ENCODE measurements around the gene SYT6.

SYT6 gene

GRCh38 chr1:114116086-114116485, 37.6 kb downstream of the SYT6 start:
- no peak overlapping the region for H3K27ac Mint-ChIP-seq
- H3K4me3 Mint-ChIP-seq, result no peak overlapping the region
- H3K9me3 Mint-ChIP-seq, result no peaks in the 10 kb centered on the region
- no peak for DNase-seq
- H3K36me3 Mint-ChIP-seq (ENCODE audit: low read depth), result no peaks in the 10 kb centered on the region
- H3K27me3 Mint-ChIP-seq, result no peaks in the 10 kb centered on the region
- peaks cover 12% of the 10 kb centered on the region for H3K4me1 Mint-ChIP-seq (ENCODE audit: low read depth)

GRCh38 chr1:114114185-114115094, 39.2 kb downstream of the SYT6 start:
- peak overlapping the region; percentile 1 for H3K27ac Mint-ChIP-seq
- no peaks in the 10 kb centered on the region for H3K36me3 Mint-ChIP-seq (ENCODE audit: low read depth)
- H3K9me3 Mint-ChIP-seq, result no peaks in the 10 kb centered on the region
- no peaks in the 10 kb centered on the region for H3K27me3 Mint-ChIP-seq
- DNase-seq, result no peak
- H3K4me3 Mint-ChIP-seq, result no peak overlapping the region
- H3K4me1 Mint-ChIP-seq (ENCODE audit: low read depth), result peaks cover 12% of the 10 kb centered on the region

GRCh38 chr1:114113411-114114184, 40.1 kb downstream of the SYT6 start:
- Mint-ChIP-seq H3K27ac (peak overlapping the region; percentile 1), H3K27me3 (no peaks in the 10 kb centered on the region), H3K36me3 (ENCODE audit: low read depth) (no peaks in the 10 kb centered on the region), H3K9me3 (no peaks in the 10 kb centered on the region), H3K4me3 (no peak overlapping the region), H3K4me1 (ENCODE audit: low read depth) (peaks cover 12% of the 10 kb centered on the region)
- DNase-seq, result no peak

GRCh38 chr1:114112775-114113174, 40.9 kb downstream of the SYT6 start:
- Mint-ChIP-seq H3K4me1 (ENCODE audit: low read depth) (peaks cover 12% of the 10 kb centered on the region), H3K36me3 (ENCODE audit: low read depth) (no peaks in the 10 kb centered on the region), H3K4me3 (no peak overlapping the region), H3K27me3 (no peaks in the 10 kb centered on the region), H3K9me3 (no peaks in the 10 kb centered on the region), H3K27ac (no peak overlapping the region)
- DNase-seq, result no peak

GRCh38 chr1:114111731-114112641, 41.7 kb downstream of the SYT6 start:
- no peaks in the 10 kb centered on the region for H3K36me3 Mint-ChIP-seq (ENCODE audit: low read depth)
- H3K4me3 Mint-ChIP-seq, result no peak overlapping the region
- DNase-seq, result no peak
- peaks cover 12% of the 10 kb centered on the region for H3K4me1 Mint-ChIP-seq (ENCODE audit: low read depth)
- H3K27me3 Mint-ChIP-seq, result no peaks in the 10 kb centered on the region
- no peak overlapping the region for H3K27ac Mint-ChIP-seq
- H3K9me3 Mint-ChIP-seq, result no peaks in the 10 kb centered on the region

- no peak for DNase-seq
- Mint-ChIP-seq H3K4me1 (ENCODE audit: low read depth) (peaks cover 12% of the 10 kb centered on the region), H3K27me3 (no peaks in the 10 kb centered on the region), H3K4me3 (no peak overlapping the region), H3K9me3 (no peaks in the 10 kb centered on the region), H3K27ac (no peak overlapping the region), H3K36me3 (ENCODE audit: low read depth) (no peaks in the 10 kb centered on the region)
Measured at GRCh38 chr1:114109981-114110380, 43.7 kb downstream of the SYT6 start.

GRCh38 chr1:114108751-114109255, 44.9 kb downstream of the SYT6 start:
- H3K4me3 Mint-ChIP-seq, result no peak overlapping the region
- H3K27me3 Mint-ChIP-seq, result peaks cover 2% of the 10 kb centered on the region
- no peaks in the 10 kb centered on the region for H3K36me3 Mint-ChIP-seq (ENCODE audit: low read depth)
- H3K27ac Mint-ChIP-seq, result no peak overlapping the region
- H3K9me3 Mint-ChIP-seq, result no peaks in the 10 kb centered on the region
- peaks cover 8% of the 10 kb centered on the region for H3K4me1 Mint-ChIP-seq (ENCODE audit: low read depth)
- DNase-seq, result no peak

GRCh38 chr1:114107474-114108435, 45.9 kb downstream of the SYT6 start:
- Mint-ChIP-seq H3K9me3 (no peaks in the 10 kb centered on the region), H3K4me3 (no peak overlapping the region), H3K36me3 (ENCODE audit: low read depth) (no peaks in the 10 kb centered on the region), H3K27ac (no peak overlapping the region), H3K4me1 (ENCODE audit: low read depth) (no peaks in the 10 kb centered on the region), H3K27me3 (peaks cover 2% of the 10 kb centered on the region)
- DNase-seq, result no peak

- no peak overlapping the region for H3K4me3 Mint-ChIP-seq
- H3K9me3 Mint-ChIP-seq, result no peaks in the 10 kb centered on the region
- H3K36me3 Mint-ChIP-seq (ENCODE audit: low read depth), result no peaks in the 10 kb centered on the region
- no peak overlapping the region for H3K27ac Mint-ChIP-seq
- H3K27me3 Mint-ChIP-seq, result peaks cover 14% of the 10 kb centered on the region
- DNase-seq, result no peak
- no peaks in the 10 kb centered on the region for H3K4me1 Mint-ChIP-seq (ENCODE audit: low read depth)
Measured at GRCh38 chr1:114105421-114105979, 48.2 kb downstream of the SYT6 start.

- Mint-ChIP-seq H3K27me3 (peaks cover 14% of the 10 kb centered on the region), H3K4me3 (no peak overlapping the region), H3K9me3 (no peaks in the 10 kb centered on the region), H3K4me1 (ENCODE audit: low read depth) (no peaks in the 10 kb centered on the region), H3K36me3 (ENCODE audit: low read depth) (no peaks in the 10 kb centered on the region), H3K27ac (no peak overlapping the region)
- DNase-seq, result no peak
Measured at GRCh38 chr1:114104949-114105348, 48.7 kb downstream of the SYT6 start.

GRCh38 chr1:114103992-114104391, 49.7 kb downstream of the SYT6 start:
- no peaks in the 10 kb centered on the region for H3K36me3 Mint-ChIP-seq (ENCODE audit: low read depth)
- no peak overlapping the region for H3K27ac Mint-ChIP-seq
- H3K27me3 Mint-ChIP-seq, result peaks cover 14% of the 10 kb centered on the region
- H3K9me3 Mint-ChIP-seq, result no peaks in the 10 kb centered on the region
- H3K4me3 Mint-ChIP-seq, result no peak overlapping the region
- H3K4me1 Mint-ChIP-seq (ENCODE audit: low read depth), result no peaks in the 10 kb centered on the region
- no peak for DNase-seq

GRCh38 chr1:114102136-114102535, 51.5 kb downstream of the SYT6 start:
- no peaks in the 10 kb centered on the region for H3K4me1 Mint-ChIP-seq (ENCODE audit: low read depth)
- H3K9me3 Mint-ChIP-seq, result no peaks in the 10 kb centered on the region
- no peak overlapping the region for H3K27ac Mint-ChIP-seq
- no peak for DNase-seq
- no peaks in the 10 kb centered on the region for H3K36me3 Mint-ChIP-seq (ENCODE audit: low read depth)
- H3K27me3 Mint-ChIP-seq, result peaks cover 14% of the 10 kb centered on the region
- no peak overlapping the region for H3K4me3 Mint-ChIP-seq

GRCh38 chr1:114100148-114100547, 53.5 kb downstream of the SYT6 start:
- Mint-ChIP-seq H3K27me3 (peaks cover 14% of the 10 kb centered on the region), H3K36me3 (ENCODE audit: low read depth) (no peaks in the 10 kb centered on the region), H3K4me3 (no peak overlapping the region), H3K9me3 (no peaks in the 10 kb centered on the region), H3K27ac (no peak overlapping the region), H3K4me1 (ENCODE audit: low read depth) (no peaks in the 10 kb centered on the region)
- DNase-seq, result no peak
